DND-41 (cell line): ENCODE measurements around the gene EXOC3L1.

Source experiments
- CTCF ChIP-seq: IDR thresholded peaks from 2 replicates; pipeline ENCODE4 v1.5.1; 2012; ENCODE audit warnings: borderline replicate concordance, low read length, moderate library complexity, mild to moderate bottlenecking; ENCODE audit not compliant: poor library complexity, severe bottlenecking; ENCODE audit errors: extremely low read depth
- EZH2 ChIP-seq: IDR thresholded peaks from 3 replicates; pipeline ENCODE4 v1.6.1; 2012; ENCODE audit warnings: borderline replicate concordance, low read depth, mild to moderate bottlenecking, moderate library complexity, low read length, inconsistent platforms; ENCODE audit not compliant: severe bottlenecking

GRCh38 chr16:67149276-67150046 lies 40.5 kb downstream of the EXOC3L1 start:
- no peak for TF ChIP-seq CTCF
- no peak for TF ChIP-seq EZH2
